ENCODE results near the gene CAPS. TPM values are rescaled to one million over a fixed set of nuclear protein-coding genes. Genes with fewer than 3 reads are reported as not detected.

CAPS gene
- total and polyA plus RNA-seq, 2 experiments from 2014 or later = 15.5 to 17.8 TPM

DNA sequence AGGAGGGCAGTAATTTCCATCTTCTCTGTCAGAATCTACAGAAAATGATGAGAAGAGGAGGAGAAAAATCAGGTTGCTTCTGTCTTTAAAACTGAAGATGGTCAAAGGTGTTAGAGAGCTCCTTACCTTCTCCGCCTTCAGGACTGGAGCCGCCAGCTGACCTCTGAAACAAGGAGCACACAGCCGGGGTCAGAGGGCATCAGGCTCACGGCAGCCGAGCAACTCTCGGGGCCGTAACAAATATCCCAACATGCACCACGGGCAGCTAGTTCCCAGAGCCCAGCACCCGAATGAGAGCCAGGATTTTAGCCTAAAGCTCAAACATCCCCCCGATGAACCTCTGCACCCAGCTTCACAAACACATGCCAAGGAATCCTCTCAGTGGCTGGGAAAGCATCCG lies 27.6 kb downstream of the CAPS start:
- WGBS (ENCODE audit: low lambda C conversion rate, missing lambda C conversion rate) = 86% methylated on average over 11 of the region's 11 CpGs
- H4K20me1 ChIP-seq (ENCODE audit: insufficient read depth, poor library complexity, severe bottlenecking) = peaks cover 41% of the 10 kb centered on the region

GRCh38 chr19:5943045-5943444 lies 29.0 kb downstream of the CAPS start:
- TF ChIP-seq CTCF (IDR thresholded peaks at IDR 0.05; ENCODE audit: poor library complexity) (no peak), EZH2 (IDR thresholded peaks at IDR 0.05; ENCODE audit: borderline replicate concordance) (no peak), EZH2phosphoT487 (IDR thresholded peaks at IDR 0.05; ENCODE audit: low read depth, severe bottlenecking, unreplicated experiment) (no peak)
- H3K79me2 ChIP-seq = peaks cover 91% of the 10 kb centered on the region
- no peaks in the 10 kb centered on the region for H3K27me3 ChIP-seq
- peaks cover 46% of the 10 kb centered on the region for H4K20me1 ChIP-seq (ENCODE audit: insufficient read depth, poor library complexity, severe bottlenecking)
- no peaks in the 10 kb centered on the region for H3K36me3 ChIP-seq (replicated peaks; ENCODE audit: insufficient read depth, low read depth)
- peak overlapping the region; percentile 24 for H3K4me2 ChIP-seq
- no peak overlapping the region for H2AFZ ChIP-seq
- H3K4me1 ChIP-seq (ENCODE audit: insufficient read depth) = peaks cover 32% of the 10 kb centered on the region
- H3K4me3 ChIP-seq = no peak overlapping the region
- H3K27ac ChIP-seq = peak overlapping the region; percentile 80
- no peak for DNase-seq (ENCODE audit: low spot score)
- H3K9me2 ChIP-seq (replicated peaks; ENCODE audit: insufficient read depth) = no peaks in the 10 kb centered on the region
- no peaks in the 10 kb centered on the region for H3K9me3 ChIP-seq (ENCODE audit: low read depth)
- 68% methylated on average over 10 of the region's 10 CpGs for WGBS (ENCODE audit: low lambda C conversion rate, missing lambda C conversion rate)

More for the DNA sequence above, 27.6 kb downstream of the CAPS start:
- TF ChIP-seq EZH2phosphoT487 (IDR thresholded peaks at IDR 0.05; ENCODE audit: low read depth, severe bottlenecking, unreplicated experiment) (no peak), EZH2 (IDR thresholded peaks at IDR 0.05; ENCODE audit: borderline replicate concordance) (no peak), CTCF (IDR thresholded peaks at IDR 0.05; ENCODE audit: poor library complexity) (no peak)
- H3K4me2 ChIP-seq = no peak overlapping the region
- no peaks in the 10 kb centered on the region for H3K9me3 ChIP-seq (ENCODE audit: low read depth)
- no peak overlapping the region for H3K4me3 ChIP-seq
- H3K79me2 ChIP-seq = peaks cover 89% of the 10 kb centered on the region
- H3K27ac ChIP-seq = peak overlapping the region; percentile 23
- DNase-seq (ENCODE audit: low spot score) = no peak
- no peaks in the 10 kb centered on the region for H3K9me2 ChIP-seq (replicated peaks; ENCODE audit: insufficient read depth)
- no peaks in the 10 kb centered on the region for H3K27me3 ChIP-seq
- H3K36me3 ChIP-seq (replicated peaks; ENCODE audit: insufficient read depth, low read depth) = no peaks in the 10 kb centered on the region
- H2AFZ ChIP-seq = no peak overlapping the region
- peaks cover 31% of the 10 kb centered on the region for H3K4me1 ChIP-seq (ENCODE audit: insufficient read depth)

- H3K36me3 ChIP-seq (replicated peaks; ENCODE audit: insufficient read depth, low read depth) = no peaks in the 10 kb centered on the region
- H3K27ac ChIP-seq = peak overlapping the region; percentile 80
- WGBS (ENCODE audit: low lambda C conversion rate, missing lambda C conversion rate) = 72% methylated on average over 10 of the region's 10 CpGs
- H3K79me2 ChIP-seq = peaks cover 92% of the 10 kb centered on the region
- H4K20me1 ChIP-seq (ENCODE audit: insufficient read depth, poor library complexity, severe bottlenecking) = peaks cover 50% of the 10 kb centered on the region
- H3K4me3 ChIP-seq = no peak overlapping the region
- no peaks in the 10 kb centered on the region for H3K9me2 ChIP-seq (replicated peaks; ENCODE audit: insufficient read depth)
- DNase-seq (ENCODE audit: low spot score) = peak; percentile 32
- no peaks in the 10 kb centered on the region for H3K27me3 ChIP-seq
- no peak overlapping the region for H2AFZ ChIP-seq
- H3K4me2 ChIP-seq = peak overlapping the region; percentile 24
- no peaks in the 10 kb centered on the region for H3K9me3 ChIP-seq (ENCODE audit: low read depth)
- no peak for TF ChIP-seq EZH2 (IDR thresholded peaks at IDR 0.05; ENCODE audit: borderline replicate concordance)
- H3K4me1 ChIP-seq (ENCODE audit: insufficient read depth) = peaks cover 37% of the 10 kb centered on the region
Measured at GRCh38 chr19:5943623-5944022, 29.6 kb downstream of the CAPS start.

DNA sequence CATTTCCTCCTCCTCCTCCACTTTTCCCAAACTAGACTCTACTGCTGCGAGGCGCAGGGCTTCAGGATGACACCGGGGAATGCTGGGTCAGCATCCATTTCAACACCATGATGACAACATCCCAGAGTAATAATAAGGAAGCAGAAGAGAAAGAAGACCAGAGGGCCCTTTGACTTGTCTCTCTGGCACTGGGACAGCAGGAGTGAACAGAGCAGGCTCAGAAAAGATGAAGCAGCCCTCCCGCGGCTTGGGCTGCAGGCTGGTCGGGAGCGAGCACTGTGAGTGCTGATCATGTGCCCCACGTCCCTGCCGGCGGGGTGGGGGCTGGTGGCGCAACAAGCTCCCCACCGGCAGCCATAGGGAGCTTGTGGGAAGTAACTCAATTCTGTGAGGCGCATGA lies 33.4 kb downstream of the CAPS start:
- Histone ChIP-seq H2AFZ (no peak overlapping the region), H3K36me3 (replicated peaks; ENCODE audit: insufficient read depth, low read depth) (no peaks in the 10 kb centered on the region), H3K4me2 (peak overlapping the region; percentile 46), H4K20me1 (ENCODE audit: insufficient read depth, poor library complexity, severe bottlenecking) (peaks cover 66% of the 10 kb centered on the region), H3K9me2 (replicated peaks; ENCODE audit: insufficient read depth) (no peaks in the 10 kb centered on the region), H3K79me2 (peaks cover 97% of the 10 kb centered on the region), H3K4me3 (no peak overlapping the region), H3K9me3 (ENCODE audit: low read depth) (no peaks in the 10 kb centered on the region), H3K27me3 (no peaks in the 10 kb centered on the region), H3K4me1 (ENCODE audit: insufficient read depth) (peaks cover 58% of the 10 kb centered on the region), H3K27ac (peak overlapping the region; percentile 86)
- 80% methylated on average over 13 of the region's 13 CpGs for WGBS (ENCODE audit: low lambda C conversion rate, missing lambda C conversion rate)
- DNase-seq (ENCODE audit: low spot score) = peak; percentile 48
- TF ChIP-seq CTCF (IDR thresholded peaks at IDR 0.05; ENCODE audit: poor library complexity) (no peak), EZH2phosphoT487 (IDR thresholded peaks at IDR 0.05; ENCODE audit: low read depth, severe bottlenecking, unreplicated experiment) (no peak), EZH2 (IDR thresholded peaks at IDR 0.05; ENCODE audit: borderline replicate concordance) (no peak)

All from hepatocyte (in vitro differentiated cells).